ENCODE data around the gene WDR70.

Gene WDR70

DNA sequence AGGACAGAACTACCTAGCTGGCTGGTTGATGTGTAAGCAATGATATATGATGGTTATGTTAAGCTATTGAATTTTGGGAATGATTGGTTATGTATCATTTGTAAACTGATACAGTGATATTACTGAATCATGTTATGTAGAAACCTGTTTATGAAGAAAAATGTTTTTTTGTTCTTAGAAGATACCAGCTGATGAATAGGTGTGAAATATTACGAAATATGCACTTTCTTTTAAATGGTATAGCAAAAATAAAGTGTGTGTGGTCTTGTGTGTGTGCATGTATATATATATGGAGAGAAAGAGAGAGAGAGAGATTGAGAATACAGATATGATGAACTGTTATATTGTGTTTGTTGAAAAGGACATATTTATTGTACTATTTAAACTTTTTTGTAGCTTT, 164.1 kb downstream of the WDR70 start:
- no peak overlapping the region for H3K4me3 Mint-ChIP-seq
- peaks cover 19% of the 10 kb centered on the region for H3K4me1 Mint-ChIP-seq
- H3K27me3 Mint-ChIP-seq: no peaks in the 10 kb centered on the region
- no peak overlapping the region for H3K27ac Mint-ChIP-seq (ENCODE audit: low read depth)
- no peaks in the 10 kb centered on the region for H3K9me3 Mint-ChIP-seq
- peaks cover 5% of the 10 kb centered on the region for H3K36me3 Mint-ChIP-seq (ENCODE audit: insufficient read depth)
- ATAC-seq (replicated peaks; ENCODE audit: extremely low read depth, poor library complexity, severe bottlenecking) (no peak), DNase-seq (ENCODE audit: low spot score in 2 of 2) (no peak)

DNA sequence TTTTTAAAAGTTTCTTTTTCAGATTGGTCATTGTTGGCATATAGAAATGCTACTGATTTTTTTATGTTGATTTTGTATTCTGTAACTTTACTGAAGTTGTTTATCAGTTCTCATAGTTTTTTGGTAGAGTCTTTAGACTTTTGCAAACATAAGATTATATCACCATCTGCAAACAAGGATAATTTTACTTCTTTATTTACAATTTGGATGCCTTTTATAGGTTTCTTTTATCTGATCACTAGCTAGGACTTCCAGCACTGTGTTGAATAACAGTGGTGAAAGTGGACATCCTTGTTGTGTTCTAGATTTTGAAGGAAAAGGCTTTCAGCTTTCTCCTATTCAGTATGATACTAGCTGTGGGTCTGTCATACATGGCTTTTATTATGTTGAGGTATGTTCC, 170.3 kb downstream of the WDR70 start:
- no peaks in the 10 kb centered on the region for H3K27me3 Mint-ChIP-seq
- H3K4me3 Mint-ChIP-seq: no peak overlapping the region
- no peak for ATAC-seq (replicated peaks; ENCODE audit: extremely low read depth, poor library complexity, severe bottlenecking)
- H3K36me3 Mint-ChIP-seq (ENCODE audit: insufficient read depth): peaks cover 1% of the 10 kb centered on the region
- no peaks in the 10 kb centered on the region for H3K9me3 Mint-ChIP-seq
- no peak overlapping the region for H3K27ac Mint-ChIP-seq (ENCODE audit: low read depth)
- DNase-seq (ENCODE audit: low spot score in 2 of 2): no peak
- H3K4me1 Mint-ChIP-seq: peaks cover 25% of the 10 kb centered on the region

DNA sequence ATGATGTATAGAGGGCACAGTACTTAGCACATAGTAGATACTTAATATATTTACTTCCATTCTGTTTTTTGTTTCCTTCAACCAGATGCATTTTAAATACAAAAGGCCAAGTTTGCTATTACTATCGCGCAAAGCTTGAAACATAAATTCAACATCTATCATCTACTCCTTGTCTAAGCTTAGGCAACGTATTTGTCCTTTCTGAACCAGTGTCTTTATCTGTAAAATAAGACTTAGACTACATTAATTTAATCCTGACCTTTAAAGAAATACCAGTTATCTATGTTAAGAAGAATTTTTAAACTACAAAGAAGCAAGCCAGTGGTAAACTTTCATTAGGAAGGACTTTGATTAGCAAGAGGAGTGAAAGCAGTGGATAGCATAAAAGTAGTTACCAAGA, 173.0 kb downstream of the WDR70 start:
- Mint-ChIP-seq H3K4me1 (peaks cover 25% of the 10 kb centered on the region), H3K9me3 (no peaks in the 10 kb centered on the region), H3K4me3 (no peak overlapping the region), H3K27me3 (no peaks in the 10 kb centered on the region), H3K36me3 (ENCODE audit: insufficient read depth) (no peaks in the 10 kb centered on the region), H3K27ac (ENCODE audit: low read depth) (no peak overlapping the region)
- ATAC-seq (replicated peaks; ENCODE audit: extremely low read depth, poor library complexity, severe bottlenecking) (no peak), DNase-seq (ENCODE audit: low spot score in 2 of 2) (no peak)

DNA sequence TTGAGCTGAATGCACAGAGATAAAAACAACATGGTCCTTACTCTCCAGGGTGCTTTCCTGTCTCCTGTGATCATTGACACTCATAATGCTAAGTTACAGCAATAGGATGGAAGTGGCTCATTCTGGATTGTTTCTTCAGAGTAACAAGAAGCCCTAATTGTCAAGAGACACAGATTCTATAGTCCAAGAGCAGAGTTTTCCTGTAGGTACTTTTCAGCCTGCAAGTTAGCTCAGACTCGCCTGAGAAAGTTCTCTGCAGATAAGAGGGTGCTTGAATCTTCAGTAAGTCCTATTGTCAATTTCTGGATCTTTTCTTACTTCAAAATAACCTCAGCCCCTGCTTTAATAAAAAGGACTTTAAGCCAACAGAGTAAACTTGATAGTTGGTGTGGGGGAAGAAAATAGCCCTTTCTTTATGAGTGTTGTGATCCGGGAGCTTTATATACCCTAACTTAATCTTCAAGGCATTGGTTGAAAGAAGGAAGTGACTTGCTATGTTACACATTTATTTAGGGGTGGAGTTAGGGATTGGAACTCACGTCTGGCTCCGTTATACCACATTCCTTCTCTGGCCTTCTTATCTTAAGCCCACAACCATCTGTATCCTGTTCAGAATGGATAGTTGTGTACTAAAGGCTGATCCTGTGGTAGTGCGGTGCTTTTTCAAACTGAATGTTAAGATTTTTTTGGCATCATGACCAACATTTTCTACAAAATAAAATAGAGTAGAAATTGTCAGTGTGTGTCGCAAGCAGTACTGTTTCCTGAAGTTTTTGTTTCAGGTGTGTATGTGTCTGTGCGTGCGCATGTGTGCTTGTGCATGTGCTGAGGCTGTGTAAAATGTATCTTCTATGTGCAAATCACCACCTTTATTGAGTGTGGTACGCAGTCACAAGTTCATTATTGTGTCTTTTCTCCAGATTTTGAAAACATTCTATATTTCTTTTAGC, 173.9 kb downstream of the WDR70 start:
- H3K4me3 Mint-ChIP-seq: no peak overlapping the region
- no peaks in the 10 kb centered on the region for H3K36me3 Mint-ChIP-seq (ENCODE audit: insufficient read depth)
- no peak for DNase-seq (ENCODE audit: low spot score in 2 of 2)
- no peak overlapping the region for H3K27ac Mint-ChIP-seq (ENCODE audit: low read depth)
- H3K9me3 Mint-ChIP-seq: no peaks in the 10 kb centered on the region
- no peak for ATAC-seq (replicated peaks; ENCODE audit: extremely low read depth, poor library complexity, severe bottlenecking)
- H3K27me3 Mint-ChIP-seq: no peaks in the 10 kb centered on the region
- peaks cover 19% of the 10 kb centered on the region for H3K4me1 Mint-ChIP-seq

DNA sequence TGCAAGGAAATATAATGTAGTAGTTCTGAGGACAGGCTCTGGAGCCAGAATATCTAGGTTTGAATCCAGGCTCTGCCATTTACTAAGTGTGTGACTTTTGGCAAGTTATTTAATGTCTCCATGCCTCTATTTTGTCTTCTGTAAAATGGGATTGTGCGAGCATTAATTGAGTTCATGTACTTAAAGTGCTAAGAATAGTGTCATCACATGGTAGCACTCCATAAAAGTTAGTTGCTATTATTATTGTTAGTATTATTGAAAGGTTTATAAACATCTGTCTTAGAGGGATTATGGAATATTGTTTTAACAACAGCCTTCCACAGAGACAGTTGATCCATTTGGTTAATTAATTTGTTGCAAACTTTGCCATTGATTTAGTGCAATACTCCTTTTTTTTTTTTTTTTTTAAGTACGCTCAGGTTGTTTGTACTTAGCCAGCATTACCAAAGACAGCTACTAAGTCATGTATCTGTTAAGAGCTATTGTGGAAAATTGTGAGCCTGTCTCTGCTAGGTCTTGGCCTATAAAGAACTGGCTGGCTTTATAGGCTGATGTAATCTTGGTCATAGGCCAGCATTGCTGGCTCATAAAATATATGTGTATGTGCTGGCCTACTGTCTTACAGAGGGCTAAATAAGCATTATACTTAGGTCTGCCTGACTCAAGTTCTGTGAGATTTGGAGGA, 174.7 kb downstream of the WDR70 start:
- Mint-ChIP-seq H3K27ac (ENCODE audit: low read depth) (no peak overlapping the region), H3K9me3 (no peaks in the 10 kb centered on the region), H3K36me3 (ENCODE audit: insufficient read depth) (no peaks in the 10 kb centered on the region), H3K27me3 (no peaks in the 10 kb centered on the region), H3K4me3 (no peak overlapping the region), H3K4me1 (peaks cover 11% of the 10 kb centered on the region)
- DNase-seq (ENCODE audit: low spot score in 2 of 2) (no peak), ATAC-seq (replicated peaks; ENCODE audit: extremely low read depth, poor library complexity, severe bottlenecking) (no peak)

DNA sequence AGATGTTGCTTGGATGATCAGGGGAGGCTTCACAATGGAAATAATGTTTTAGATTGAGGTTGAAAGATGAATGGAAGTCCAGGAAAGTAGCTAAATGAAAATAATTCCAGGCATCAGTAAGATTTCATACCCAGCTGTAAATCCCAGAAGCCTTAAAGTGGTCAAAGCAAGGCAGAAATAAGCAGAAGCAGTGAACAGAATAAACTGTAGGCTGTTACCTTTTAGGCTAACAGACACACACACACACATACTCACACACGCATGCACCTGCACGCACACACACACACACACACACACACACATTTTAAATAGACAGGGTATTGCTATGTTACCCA, 175.3 kb downstream of the WDR70 start:
- no peak for DNase-seq (ENCODE audit: low spot score in 2 of 2)
- Mint-ChIP-seq H3K9me3 (no peaks in the 10 kb centered on the region), H3K4me1 (peaks cover 8% of the 10 kb centered on the region), H3K27ac (ENCODE audit: low read depth) (no peak overlapping the region), H3K4me3 (no peak overlapping the region), H3K27me3 (no peaks in the 10 kb centered on the region), H3K36me3 (ENCODE audit: insufficient read depth) (no peaks in the 10 kb centered on the region)
- ATAC-seq (replicated peaks; ENCODE audit: extremely low read depth, poor library complexity, severe bottlenecking): no peak

DNA sequence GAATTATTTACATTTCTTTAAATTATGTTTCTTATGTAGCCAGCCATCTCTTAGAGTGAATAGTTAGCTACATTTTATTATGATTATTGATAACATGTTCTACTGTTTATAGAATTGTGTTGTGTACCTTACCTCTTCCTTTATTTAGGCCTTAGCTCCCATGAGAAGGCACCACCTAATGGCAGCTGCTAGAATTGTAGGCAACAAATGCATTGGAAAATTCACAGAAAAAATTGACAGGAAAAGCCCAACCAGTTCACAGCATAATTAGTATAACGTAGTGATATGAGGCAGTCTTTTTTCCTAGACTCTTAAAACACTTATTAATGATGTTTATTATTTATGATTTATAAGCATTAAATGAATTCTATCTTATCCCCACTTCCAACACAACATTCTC, 175.8 kb downstream of the WDR70 start:
- Mint-ChIP-seq H3K27me3 (no peaks in the 10 kb centered on the region), H3K9me3 (no peaks in the 10 kb centered on the region), H3K4me1 (peaks cover 8% of the 10 kb centered on the region), H3K4me3 (no peak overlapping the region), H3K36me3 (ENCODE audit: insufficient read depth) (no peaks in the 10 kb centered on the region), H3K27ac (ENCODE audit: low read depth) (no peak overlapping the region)
- no peak for DNase-seq (ENCODE audit: low spot score in 2 of 2)
- ATAC-seq (replicated peaks; ENCODE audit: extremely low read depth, poor library complexity, severe bottlenecking): no peak

DNA sequence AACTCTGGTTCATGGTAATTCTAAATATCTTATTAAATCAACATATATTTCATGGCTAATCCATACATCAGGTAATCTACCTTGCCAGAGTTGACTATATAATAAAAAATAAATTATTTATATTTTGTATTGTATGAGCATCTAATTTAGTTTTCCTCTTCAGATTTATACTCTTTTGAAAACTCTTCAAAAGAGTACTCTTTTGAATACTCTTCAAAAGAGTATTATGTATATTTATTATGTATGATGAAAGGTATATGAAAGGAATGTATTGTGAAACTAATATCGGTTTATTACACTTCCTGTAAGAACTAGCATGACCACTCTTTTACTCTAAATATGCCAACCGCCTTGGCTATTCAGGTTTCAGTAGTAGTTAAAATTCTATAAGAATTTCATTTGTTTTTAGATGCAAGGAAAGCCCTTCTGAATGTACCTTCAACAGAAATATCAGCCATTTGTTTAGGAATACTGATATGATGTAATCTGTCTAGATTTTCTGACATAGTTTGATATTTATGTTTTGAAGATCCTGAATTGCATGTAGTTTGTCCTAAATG, 178.7 kb downstream of the WDR70 start:
- no peak for ATAC-seq (replicated peaks; ENCODE audit: extremely low read depth, poor library complexity, severe bottlenecking)
- Mint-ChIP-seq H3K36me3 (ENCODE audit: insufficient read depth) (no peaks in the 10 kb centered on the region), H3K4me1 (no peaks in the 10 kb centered on the region), H3K9me3 (no peaks in the 10 kb centered on the region), H3K27ac (ENCODE audit: low read depth) (no peak overlapping the region), H3K27me3 (no peaks in the 10 kb centered on the region), H3K4me3 (no peak overlapping the region)
- DNase-seq (ENCODE audit: low spot score in 2 of 2): no peak

DNA sequence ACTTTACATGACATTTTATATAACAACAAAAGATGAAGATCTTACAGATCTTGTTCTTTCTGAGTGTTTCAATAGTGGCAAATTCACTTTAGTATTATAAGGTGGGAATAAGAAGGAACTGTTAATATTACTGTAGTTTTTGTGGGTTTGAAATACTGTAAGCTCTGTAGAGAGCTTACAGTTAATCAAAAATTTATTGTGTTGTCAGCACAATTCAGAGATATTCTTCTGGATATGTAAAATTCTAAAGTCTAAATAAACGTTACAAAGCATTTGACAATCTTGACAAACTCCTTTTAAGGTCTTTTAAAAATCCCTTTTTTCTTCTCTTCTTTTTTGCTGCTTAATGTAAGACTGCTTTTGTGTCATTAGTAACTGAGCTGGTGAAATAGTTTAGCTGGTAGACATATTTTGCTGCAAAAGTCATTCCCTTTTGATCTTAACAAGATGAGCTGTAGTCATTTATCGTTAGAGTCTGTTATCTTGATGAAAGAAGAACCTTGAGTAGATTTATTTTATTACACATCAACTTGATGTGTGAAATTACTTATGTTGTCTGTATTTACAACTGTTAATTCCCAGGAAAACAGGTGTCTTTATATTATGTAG, 186.0 kb downstream of the WDR70 start:
- Mint-ChIP-seq H3K9me3 (no peaks in the 10 kb centered on the region), H3K27me3 (no peaks in the 10 kb centered on the region), H3K4me1 (no peaks in the 10 kb centered on the region), H3K4me3 (no peak overlapping the region), H3K27ac (ENCODE audit: low read depth) (no peak overlapping the region), H3K36me3 (ENCODE audit: insufficient read depth) (no peaks in the 10 kb centered on the region)
- no peak for ATAC-seq (replicated peaks; ENCODE audit: extremely low read depth, poor library complexity, severe bottlenecking)
- no peak for DNase-seq (ENCODE audit: low spot score in 2 of 2)

DNA sequence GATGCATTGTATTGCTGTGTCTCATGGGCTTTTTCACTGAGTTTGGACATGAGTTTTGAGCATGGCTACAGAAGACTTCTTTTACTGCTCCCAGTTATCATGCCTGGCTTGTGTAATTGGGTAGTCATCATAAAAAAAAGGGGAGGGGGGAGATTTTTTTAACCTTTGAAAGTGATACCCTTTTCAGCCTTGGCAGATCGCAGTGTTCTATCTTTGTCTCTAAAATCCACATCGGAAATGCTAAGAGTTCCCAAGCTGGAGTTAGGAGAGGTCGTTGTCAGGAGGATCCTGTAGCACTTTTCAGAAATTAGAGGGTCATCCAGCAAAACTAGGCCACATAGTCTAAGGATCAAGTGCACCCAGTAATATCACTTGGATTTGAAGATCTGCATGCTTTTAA, 188.4 kb downstream of the WDR70 start:
- Mint-ChIP-seq H3K4me3 (no peak overlapping the region), H3K4me1 (peaks cover under 1% of the 10 kb centered on the region), H3K9me3 (no peaks in the 10 kb centered on the region), H3K27me3 (no peaks in the 10 kb centered on the region), H3K27ac (ENCODE audit: low read depth) (no peak overlapping the region), H3K36me3 (ENCODE audit: insufficient read depth) (no peaks in the 10 kb centered on the region)
- ATAC-seq (replicated peaks; ENCODE audit: extremely low read depth, poor library complexity, severe bottlenecking): no peak
- no peak for DNase-seq (ENCODE audit: low spot score in 2 of 2)

DNA sequence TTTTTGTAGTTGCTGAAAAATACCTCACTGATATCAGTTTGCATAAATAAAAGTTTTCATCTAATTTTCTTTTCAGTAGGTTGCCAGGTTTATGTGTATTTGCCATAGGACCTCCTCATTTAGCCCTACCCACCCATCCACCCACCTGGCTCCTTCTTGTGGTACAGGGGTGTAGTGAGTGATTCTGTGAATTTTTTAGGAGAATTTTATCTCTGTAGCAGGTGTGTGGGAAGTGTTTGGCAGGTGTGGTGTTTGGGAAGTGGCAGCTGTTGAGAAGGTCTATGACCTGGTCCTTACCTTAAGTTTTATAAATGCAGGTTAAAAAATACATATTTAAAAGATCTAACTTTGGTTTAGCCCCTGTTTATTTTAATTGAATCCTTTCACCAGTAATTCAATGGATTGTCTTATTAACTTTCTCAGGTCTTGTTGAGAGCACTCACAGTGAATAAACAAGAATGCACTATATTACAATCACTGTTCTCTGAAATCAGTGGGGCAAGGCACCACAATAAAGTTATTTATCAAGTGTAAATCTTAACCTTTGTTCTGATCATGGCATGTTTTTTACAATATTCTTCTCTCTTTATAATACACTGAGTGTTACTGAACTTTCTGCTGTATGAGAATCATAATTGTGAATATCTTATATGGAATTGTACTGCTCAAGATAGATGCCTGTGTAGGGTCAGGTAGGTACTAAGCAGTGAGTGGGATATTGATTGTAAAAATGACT, 189.1 kb downstream of the WDR70 start:
- peaks cover 6% of the 10 kb centered on the region for H3K4me1 Mint-ChIP-seq
- no peaks in the 10 kb centered on the region for H3K9me3 Mint-ChIP-seq

DNA sequence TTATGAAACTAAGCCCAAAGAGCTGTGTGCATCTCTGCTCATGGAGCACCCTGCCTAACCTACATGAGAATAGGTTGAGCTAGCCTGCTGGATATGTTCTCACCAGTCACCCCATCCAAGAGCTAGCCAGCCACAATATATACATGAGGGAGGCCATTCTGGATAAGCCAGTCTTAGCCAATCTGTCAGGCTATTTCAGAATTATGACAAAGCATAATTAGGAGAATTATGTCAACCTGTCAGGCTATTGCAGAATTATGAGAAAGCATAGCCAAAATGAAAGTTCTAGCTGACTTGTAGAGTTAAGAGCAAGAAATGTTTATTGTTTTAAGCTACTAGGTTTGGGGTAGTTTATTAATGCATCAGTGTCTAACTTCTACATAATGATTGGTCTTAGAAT, 189.8 kb downstream of the WDR70 start:
- Mint-ChIP-seq H3K27ac (ENCODE audit: low read depth) (no peak overlapping the region), H3K9me3 (no peaks in the 10 kb centered on the region), H3K4me1 (peaks cover 12% of the 10 kb centered on the region), H3K4me3 (no peak overlapping the region), H3K36me3 (ENCODE audit: insufficient read depth) (peaks cover 4% of the 10 kb centered on the region), H3K27me3 (no peaks in the 10 kb centered on the region)
- no peak for ATAC-seq (replicated peaks; ENCODE audit: extremely low read depth, poor library complexity, severe bottlenecking)
- DNase-seq (ENCODE audit: low spot score in 2 of 2): no peak

More for the DNA sequence above, 189.1 kb downstream of the WDR70 start:
- ATAC-seq (replicated peaks; ENCODE audit: extremely low read depth, poor library complexity, severe bottlenecking) (no peak), DNase-seq (ENCODE audit: low spot score in 2 of 2) (no peak)
- Mint-ChIP-seq H3K27ac (ENCODE audit: low read depth) (no peak overlapping the region), H3K36me3 (ENCODE audit: insufficient read depth) (no peaks in the 10 kb centered on the region), H3K4me3 (no peak overlapping the region), H3K27me3 (no peaks in the 10 kb centered on the region)

Measured in central memory CD8-positive, alpha-beta T cell (primary cell).